B cell (primary cell): ENCODE data around the gene AGXT2. TPM values are rescaled to one million over a fixed set of nuclear protein-coding genes. Genes with fewer than 3 reads are reported as not detected.

ENCODE experiments used
- ATAC-seq: fragments of 200-7000 bp; cut with Tn5 transposase; one replicate; pipeline ENCODE4 v1.10.0; 2021; ENCODE audit warnings: low read depth, mild to moderate bottlenecking, moderate number of reproducible peaks, moderate library complexity
- CTCF ChIA-PET: fragments of 350-600 bp; sonication (Branson Sonifier 250); formaldehyde crosslinking; loops from one replicate; lab custom pipeline; 2021; ENCODE audit warnings: antibody characterized with exemption, inconsistent platforms; lab: Charles Lee
- POLR2A ChIA-PET: fragments of 350-600 bp; sonication (Branson Sonifier 250); formaldehyde crosslinking; loops from one replicate; lab custom pipeline; 2021; ENCODE audit warnings: antibody characterized with exemption; lab: Charles Lee
- DNase-seq: peaks from one replicate; pipeline ENCODE4 v3.0.0; 2013
- H2AFZ ChIP-seq: 2 replicates; pipeline ENCODE4 v1.6.1; 2012; ENCODE audit warnings: mild to moderate bottlenecking, low read depth, low read length; ENCODE audit not compliant: insufficient read depth, poor library complexity, severe bottlenecking
- H3K27ac ChIP-seq, 2 donors: 1 replicate in 1 of 2; 2 replicates in 1 of 2; pipeline ENCODE4 v1.5.1; 2012 to 2013; ENCODE audit warnings: low read length in 2 of 2, mild to moderate bottlenecking in 2 of 2, moderate library complexity in 1 of 2
- H3K27me3 ChIP-seq, 4 experiments: fragments of 200-600 bp in 1 of 4; sonication (generic) in 1 of 4; replicated peaks in 1 of 4; 1 replicate in 2 of 4; 2 replicates in 2 of 4; pipeline versions ENCODE4 v1.6.1 to v1.7.0; 2013 to 2016; ENCODE audit warnings: low read length in 3 of 4, mild to moderate bottlenecking in 2 of 4, mixed read lengths in 1 of 4, moderate library complexity in 1 of 4; ENCODE audit not compliant: insufficient read depth in 4 of 4, control insufficient read depth in 3 of 4; ENCODE audit errors: control extremely low read depth in 1 of 4
- H3K36me3 ChIP-seq, 2 experiments: replicated peaks in 1 of 2; 1 replicate in 1 of 2; 2 replicates in 1 of 2; pipeline versions ENCODE4 v1.6.1 to v1.7.1; 2013; ENCODE audit warnings: low read length in 1 of 2; ENCODE audit not compliant: insufficient read depth in 2 of 2, control insufficient read depth in 1 of 2; ENCODE audit errors: control extremely low read depth in 1 of 2, extremely low read depth in 1 of 2
- H3K4me1 ChIP-seq, 2 donors: fragments of 200-600 bp in 1 of 2; sonication (generic) in 1 of 2; 1 replicate in 1 of 2; 2 replicates in 1 of 2; pipeline versions ENCODE4 v1.5.1 to v1.6.1; 2013 to 2017; ENCODE audit warnings: low read length in 2 of 2; ENCODE audit not compliant: control insufficient read depth in 2 of 2, insufficient read depth in 2 of 2
- H3K4me2 ChIP-seq: replicated peaks from 2 replicates; pipeline ENCODE3; 2012; ENCODE audit warnings: mild to moderate bottlenecking, low read depth, low read length; ENCODE audit not compliant: poor library complexity, severe bottlenecking
- H3K4me3 ChIP-seq, 5 experiments: fragments of 200-600 bp in 1 of 5; sonication (generic) in 1 of 5; 1 replicate in 3 of 5; 2 replicates in 2 of 5; pipeline versions ENCODE4 v1.5.1 to v1.7.0; 2011 to 2016; ENCODE audit warnings: low read length in 4 of 5, mild to moderate bottlenecking in 4 of 5, low read depth in 2 of 5, control low read depth in 1 of 5, moderate library complexity in 1 of 5; ENCODE audit not compliant: insufficient read depth in 1 of 5; ENCODE audit errors: control extremely low read depth in 1 of 5, extremely low read depth in 1 of 5
- H3K79me2 ChIP-seq: fragments of 200-600 bp; sonication (generic); one replicate; pipeline ENCODE4 v1.6.0; 2016; ENCODE audit warnings: low read length; ENCODE audit not compliant: control insufficient read depth, insufficient read depth
- H3K9ac ChIP-seq: fragments of 200-600 bp; sonication (generic); 2 replicates; pipeline ENCODE4 v1.6.1; 2017; ENCODE audit warnings: mild to moderate bottlenecking, low read length, moderate library complexity
- H3K9me3 ChIP-seq, 3 donors: one replicate each; pipeline versions ENCODE4 v1.6.1 to v1.7.1; 2013; ENCODE audit warnings: low read length in 2 of 3; ENCODE audit not compliant: control insufficient read depth in 2 of 3, insufficient read depth in 1 of 3; ENCODE audit errors: control extremely low read depth in 1 of 3
- H4K20me1 ChIP-seq: 2 replicates; pipeline ENCODE4 v1.6.0; 2012; ENCODE audit warnings: mild to moderate bottlenecking, low read length; ENCODE audit not compliant: insufficient read depth, control insufficient read depth, poor library complexity, severe bottlenecking
- H3K27ac Mint-ChIP-seq: one replicate; pipeline ENCODE4 v1.8.0; 2021; ENCODE audit warnings: mixed read lengths
- H3K27me3 Mint-ChIP-seq: one replicate; pipeline ENCODE4 v1.8.0; 2021; ENCODE audit warnings: mixed read lengths
- H3K4me1 Mint-ChIP-seq: one replicate; pipeline ENCODE4 v1.8.0; 2021; ENCODE audit warnings: mixed read lengths
- H3K4me3 Mint-ChIP-seq: one replicate; pipeline ENCODE4 v1.8.0; 2021; ENCODE audit warnings: mixed read lengths
- H3K9me3 Mint-ChIP-seq: one replicate; pipeline ENCODE4 v1.8.0; 2022; ENCODE audit warnings: mixed read lengths; ENCODE audit not compliant: insufficient read depth
- CTCF ChIP-seq: fragments of 200-600 bp; IDR thresholded peaks from one replicate; pipeline ENCODE4 v1.8.0; 2022; ENCODE audit warnings: antibody characterized with exemption, mild to moderate bottlenecking
- EZH2 ChIP-seq: IDR thresholded peaks from 2 replicates; pipeline ENCODE4 v1.6.1; 2012; ENCODE audit warnings: borderline replicate concordance, low read depth, mild to moderate bottlenecking, moderate library complexity, low read length; ENCODE audit not compliant: insufficient read depth, poor library complexity, severe bottlenecking
- WGBS: methylation state at CpG from one replicate; pipeline ENCODE4 v1.1.5; 2013; ENCODE audit warnings: missing lambda C conversion rate; ENCODE audit not compliant: insufficient coverage; 5-methylcytosine and 5-hydroxymethylcytosine counted together
- intact Hi-C: fragments of 100-400 bp; cut with micrococcal nuclease; formaldehyde crosslinking; loops from one replicate; pipeline ENCODE4 v1.10.0; 2022
- polyA plus RNA-seq: library from polyadenylated mRNA; depleted of rRNA; stranded (reverse); fragments of >200 nt; gene quantifications from 2 replicates; pipeline ENCODE4 v1.2.3, GENCODE V29; 2012
- total RNA-seq, 2 donors: library from RNA; stranded (reverse); fragments of 120-200 nt in 1 of 2; gene quantifications; 1 replicate in 1 of 2; 2 replicates in 1 of 2; pipeline versions ENCODE4 v1.2.3 to v1.2.4, GENCODE V29; 2013 to 2022

Gene AGXT2
- total and polyA plus RNA-seq, 2 donors (not counting 1 experiment from before 2014, with no cell fraction given) = not detected

- H3K4me1 Mint-ChIP-seq = no peaks in the 10 kb centered on the region
- H3K27me3 ChIP-seq = peaks cover 0 to 11% (median 4%) of the 10 kb centered on the region in 4 experiments
- no peak overlapping the region for H3K27ac ChIP-seq
- 87% methylated on average over 6 of the region's 6 CpGs for WGBS
- no peak for ATAC-seq
- no peak overlapping the region for H3K4me3 ChIP-seq
- H3K4me3 Mint-ChIP-seq = no peak overlapping the region
- no peaks in the 10 kb centered on the region for H3K9me3 Mint-ChIP-seq
- TF ChIP-seq CTCF (no peak), EZH2 (no peak)
- DNase-seq = no peak
- no peaks in the 10 kb centered on the region for H4K20me1 ChIP-seq
- no peaks in the 10 kb centered on the region for H3K79me2 ChIP-seq
- ChIA-PET CTCF (interaction anchor here (1.4 to 2.1 kb wide), 5 partner anchors 10 to 527 kb away, joined by 3 to 11 read pairs (median 4); no protein-coding TSS in a partner anchor), POLR2A (no interaction called here)
- H3K9me3 ChIP-seq = peaks cover 0 to 3% (median 0%) of the 10 kb centered on the region in 3 donors
- H3K27ac Mint-ChIP-seq = no peak overlapping the region
- no peak overlapping the region for H3K9ac ChIP-seq
- H3K27me3 Mint-ChIP-seq = peaks cover 31% of the 10 kb centered on the region
- H3K4me2 ChIP-seq = no peak overlapping the region
- no peaks in the 10 kb centered on the region for H3K4me1 ChIP-seq
- no peaks in the 10 kb centered on the region for H3K36me3 ChIP-seq
- intact Hi-C loops = no loop called here
- H2AFZ ChIP-seq = no peak overlapping the region
These were observed 45.3 kb downstream of the AGXT2 start for GRCh38 chr5:35002459-35002858.

DNA sequence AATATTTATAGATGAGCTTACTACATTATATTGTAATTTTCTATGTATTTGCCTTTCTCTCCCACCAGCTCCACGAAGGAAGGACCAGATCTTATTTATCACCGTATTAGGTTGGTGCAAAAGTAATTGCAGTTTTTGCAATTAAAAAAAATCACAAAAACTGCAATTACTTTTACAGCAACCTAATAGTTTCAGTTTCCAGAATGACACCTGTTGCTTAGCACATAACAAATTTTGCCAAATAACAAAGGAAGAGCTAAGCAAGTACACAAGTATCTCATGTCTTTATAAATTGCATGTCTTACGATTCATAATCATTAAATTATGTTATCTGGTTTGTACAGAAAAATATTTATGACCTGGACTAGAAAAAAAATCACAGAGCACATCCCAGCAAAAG, 45.9 kb downstream of the AGXT2 start:
- Mint-ChIP-seq H3K4me3 (no peak overlapping the region), H3K9me3 (no peaks in the 10 kb centered on the region), H3K27me3 (peaks cover 29% of the 10 kb centered on the region), H3K4me1 (no peaks in the 10 kb centered on the region), H3K27ac (no peak overlapping the region)
- H3K36me3 ChIP-seq = no peaks in the 10 kb centered on the region
- no peaks in the 10 kb centered on the region for H3K79me2 ChIP-seq
- no peak for ATAC-seq
- no CpG with 5 or more reads among the region's 3 CpGs for WGBS
- H4K20me1 ChIP-seq = no peaks in the 10 kb centered on the region
- ChIA-PET CTCF (interaction anchor here (1.0 to 1.7 kb wide), 6 partner anchors 9 to 528 kb away, joined by 3 to 8 read pairs (median 4); no protein-coding TSS in a partner anchor), POLR2A (no interaction called here)
- no peak overlapping the region for H3K27ac ChIP-seq
- no peak overlapping the region for H2AFZ ChIP-seq
- no peak overlapping the region for H3K4me2 ChIP-seq
- DNase-seq = no peak
- no peak overlapping the region for H3K9ac ChIP-seq
- no peaks in the 10 kb centered on the region for H3K4me1 ChIP-seq
- no peak for TF ChIP-seq CTCF
- TF ChIP-seq EZH2 = no peak
- peaks cover 0 to 3% (median 0%) of the 10 kb centered on the region in 3 donors for H3K9me3 ChIP-seq
- H3K4me3 ChIP-seq = no peak overlapping the region
- H3K27me3 ChIP-seq = peaks cover 0 to 9% (median 3%) of the 10 kb centered on the region in 4 experiments
- intact Hi-C loops = no loop called here
